Measurements from ENCODE around the gene WDR1.

Gene WDR1

DNA sequence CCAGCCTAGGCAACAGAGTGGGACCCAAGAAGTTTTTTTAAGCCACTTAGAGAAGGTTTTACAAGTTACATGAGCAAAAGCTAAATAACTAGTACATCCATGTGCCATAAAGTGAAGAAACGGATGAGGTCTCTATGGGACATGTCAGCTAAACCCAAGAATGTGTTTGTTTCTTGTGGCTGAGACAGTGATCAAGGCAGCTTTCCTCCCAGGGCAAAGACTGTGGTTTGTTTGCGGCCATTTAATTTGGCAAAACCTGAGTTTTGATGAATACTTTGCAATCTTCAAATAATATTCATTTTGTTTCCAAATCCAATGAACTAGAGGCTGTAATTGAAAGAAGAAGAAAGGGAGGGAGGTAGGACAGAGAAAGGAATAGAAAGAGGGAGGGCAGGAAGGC lies 50.4 kb downstream of the WDR1 start:
- DNase-seq: no peak

DNA sequence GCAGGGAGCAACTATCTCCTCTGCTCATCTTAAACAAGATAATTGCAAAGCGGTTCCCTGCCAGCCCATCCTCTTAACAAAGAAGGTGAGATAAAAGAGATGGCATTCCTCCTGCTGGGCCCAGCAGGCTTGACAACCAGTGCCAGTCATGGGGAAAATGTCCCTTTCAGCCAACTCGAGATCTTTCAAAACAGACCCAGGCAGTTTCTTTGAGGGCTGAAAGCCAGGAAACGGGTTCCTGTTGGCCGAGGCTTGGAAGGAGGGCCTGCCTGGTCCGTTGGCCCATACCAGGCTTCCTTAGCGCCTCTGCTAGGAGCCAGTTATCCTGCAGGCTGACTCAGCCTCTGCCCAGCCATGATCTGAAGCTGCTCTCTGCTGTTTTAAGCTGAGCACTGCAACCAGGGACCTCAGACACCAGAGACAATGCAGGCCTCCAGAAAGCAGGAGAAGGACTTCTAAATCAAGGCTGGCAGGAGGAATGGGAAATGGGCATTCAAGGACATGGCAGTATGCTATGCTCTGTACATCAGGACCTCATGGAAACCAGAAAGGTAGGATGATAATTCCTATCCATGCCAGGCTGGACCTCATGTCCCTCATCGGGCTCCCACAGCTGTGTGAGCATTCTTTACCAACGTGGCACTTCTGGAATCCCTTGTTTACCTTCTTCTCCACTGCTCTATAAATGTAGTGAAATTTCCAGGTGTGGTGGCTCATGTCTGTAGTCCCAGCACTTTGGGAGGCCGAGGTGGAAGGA lies 52.9 kb downstream of the WDR1 start:
- no peak for DNase-seq

DNA sequence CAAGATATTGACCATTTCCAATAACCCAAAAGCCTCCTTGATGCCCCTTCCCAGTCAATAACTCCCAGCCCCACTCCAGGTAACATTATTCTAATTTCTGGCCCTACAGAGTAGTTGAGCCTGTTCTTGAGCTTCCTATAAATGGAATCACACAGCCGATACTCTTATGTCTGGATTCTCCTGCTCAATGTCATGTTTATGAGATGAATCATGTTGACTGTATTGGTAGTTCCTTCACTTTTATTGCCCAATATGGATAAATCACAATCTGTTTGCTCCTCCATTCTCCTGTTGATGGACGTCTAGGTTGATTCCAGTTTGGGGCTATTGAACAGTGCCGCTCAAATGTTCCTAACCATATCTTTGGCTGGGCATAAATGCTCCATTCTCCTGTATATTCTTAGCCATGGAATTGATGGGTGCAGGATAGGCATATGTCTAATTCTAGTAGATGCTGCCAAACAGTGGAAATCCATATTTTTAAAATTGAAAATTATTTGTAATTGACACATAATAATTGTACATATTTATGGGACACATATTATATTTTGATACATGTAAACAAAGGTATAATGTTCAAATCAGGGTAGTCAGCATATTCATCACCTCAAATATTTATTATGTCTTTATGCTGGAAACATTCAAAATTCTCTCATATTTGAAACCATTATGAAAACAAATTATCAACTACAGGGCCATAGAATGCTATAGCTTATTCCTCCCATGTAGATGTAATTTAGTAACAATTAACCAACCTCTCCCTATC lies 54.8 kb downstream of the WDR1 start:
- no peak for DNase-seq

DNA sequence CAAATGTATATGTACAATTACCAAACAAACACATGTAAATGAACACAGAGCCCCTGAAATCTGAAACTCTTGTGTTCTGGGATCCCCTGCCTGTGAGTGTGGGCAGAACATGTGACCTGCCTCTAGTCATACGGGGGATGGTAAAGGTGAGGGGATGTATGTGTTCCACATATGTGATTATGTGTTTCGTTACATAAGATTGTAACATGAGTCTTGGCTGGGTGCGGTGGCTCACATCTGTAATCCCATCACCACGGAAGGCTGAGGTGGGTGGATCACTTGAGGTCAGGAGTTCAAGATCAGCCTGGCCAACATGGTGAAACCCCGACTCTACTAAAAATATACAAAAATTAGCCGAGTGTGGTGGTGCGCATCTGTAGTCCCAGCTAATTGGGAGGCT lies 58.2 kb downstream of the WDR1 start:
- no peak for DNase-seq

DNA sequence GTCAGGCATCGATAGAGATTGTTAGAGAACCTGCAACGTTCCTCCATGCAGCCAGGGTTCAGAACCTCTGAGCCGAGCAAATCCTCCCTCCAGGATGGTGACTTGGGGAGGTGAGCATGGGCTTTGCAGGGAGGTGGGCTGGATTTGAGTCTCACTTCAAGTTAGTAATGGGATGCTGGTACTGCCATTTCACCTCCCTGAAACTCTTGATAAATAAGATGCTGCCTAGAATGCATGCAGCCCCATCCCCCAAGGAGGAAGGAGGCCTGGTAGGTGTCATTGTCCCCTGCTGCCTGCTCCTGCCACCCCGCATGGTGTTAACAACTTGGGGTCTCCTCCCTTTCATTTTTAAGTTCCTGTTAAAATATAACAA lies 59.6 kb downstream of the WDR1 start:
- no peak for DNase-seq

DNA sequence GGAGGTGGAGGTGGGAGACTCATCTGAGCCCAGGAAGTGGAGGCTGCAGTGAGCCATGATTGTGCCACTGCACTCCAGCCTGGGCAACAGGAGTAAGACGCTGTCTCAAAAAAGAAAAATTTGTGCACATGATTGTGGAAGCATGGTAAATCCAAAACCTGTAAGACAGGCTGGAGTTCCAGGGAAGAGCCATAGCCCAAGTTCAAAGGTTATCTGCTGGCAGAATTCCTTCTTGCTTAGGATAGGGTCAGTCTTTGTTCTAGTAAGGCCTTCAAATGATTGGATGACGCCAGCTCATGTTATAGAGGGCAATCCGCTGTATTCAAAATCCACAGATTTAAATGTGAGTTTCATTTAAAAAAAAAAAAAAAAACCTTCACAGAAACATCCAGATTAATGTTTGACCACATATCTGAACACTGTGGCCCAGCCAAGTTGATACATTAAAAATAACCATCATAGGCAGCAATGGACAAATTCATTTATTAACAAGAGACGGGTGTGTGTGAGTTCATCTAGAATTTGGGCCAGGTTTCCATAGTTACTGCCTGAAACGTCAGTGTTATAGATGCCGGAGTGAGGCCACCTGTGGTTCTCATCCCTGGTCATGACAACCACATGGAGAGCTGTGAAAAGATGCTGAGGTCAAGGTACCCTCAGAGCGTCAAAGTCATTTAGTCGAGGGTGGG lies 60.1 kb downstream of the WDR1 start:
- no peak for DNase-seq

DNA sequence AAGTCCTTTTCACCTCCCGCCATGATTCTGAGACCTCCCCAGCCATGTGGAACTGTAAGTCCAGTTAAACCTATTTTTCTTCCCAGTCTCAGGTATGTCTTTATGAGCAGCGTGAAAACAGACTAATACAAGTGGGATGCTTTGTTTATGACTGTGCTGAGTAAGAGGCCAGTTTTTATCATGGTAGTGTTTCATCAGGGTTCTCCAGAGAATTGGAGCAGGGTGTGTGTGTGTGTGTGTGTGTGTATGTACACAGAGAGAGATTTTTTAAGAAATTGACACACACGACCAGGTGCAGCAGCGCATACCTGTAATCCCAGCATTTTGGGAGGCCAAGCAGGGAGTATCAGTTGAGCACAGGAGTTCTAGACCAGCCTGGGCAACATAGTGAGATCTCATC lies 60.7 kb downstream of the WDR1 start:
- DNase-seq: no peak

DNA sequence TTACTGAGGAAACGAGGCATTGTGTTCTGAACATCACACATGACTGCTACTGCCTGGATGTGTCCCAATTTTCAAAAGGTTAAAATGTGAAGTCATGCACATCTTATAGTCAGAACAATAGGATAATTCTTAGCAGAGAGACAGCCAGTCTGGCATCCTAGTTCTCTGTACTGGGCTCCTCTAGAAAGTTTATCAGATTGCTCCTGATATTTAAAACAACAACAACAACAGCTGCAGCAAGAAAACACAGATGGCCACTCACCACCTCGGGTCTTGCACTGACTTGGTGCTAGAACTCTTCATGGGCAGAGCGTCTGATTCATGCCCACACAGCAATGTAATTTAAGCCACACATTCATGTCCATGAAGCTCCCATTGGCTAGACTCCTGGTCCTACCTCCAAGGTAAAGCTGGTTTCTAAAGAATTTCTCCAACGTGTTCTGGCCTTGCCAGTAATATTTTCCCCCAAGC lies 62.0 kb downstream of the WDR1 start:
- DNase-seq: no peak

DNA sequence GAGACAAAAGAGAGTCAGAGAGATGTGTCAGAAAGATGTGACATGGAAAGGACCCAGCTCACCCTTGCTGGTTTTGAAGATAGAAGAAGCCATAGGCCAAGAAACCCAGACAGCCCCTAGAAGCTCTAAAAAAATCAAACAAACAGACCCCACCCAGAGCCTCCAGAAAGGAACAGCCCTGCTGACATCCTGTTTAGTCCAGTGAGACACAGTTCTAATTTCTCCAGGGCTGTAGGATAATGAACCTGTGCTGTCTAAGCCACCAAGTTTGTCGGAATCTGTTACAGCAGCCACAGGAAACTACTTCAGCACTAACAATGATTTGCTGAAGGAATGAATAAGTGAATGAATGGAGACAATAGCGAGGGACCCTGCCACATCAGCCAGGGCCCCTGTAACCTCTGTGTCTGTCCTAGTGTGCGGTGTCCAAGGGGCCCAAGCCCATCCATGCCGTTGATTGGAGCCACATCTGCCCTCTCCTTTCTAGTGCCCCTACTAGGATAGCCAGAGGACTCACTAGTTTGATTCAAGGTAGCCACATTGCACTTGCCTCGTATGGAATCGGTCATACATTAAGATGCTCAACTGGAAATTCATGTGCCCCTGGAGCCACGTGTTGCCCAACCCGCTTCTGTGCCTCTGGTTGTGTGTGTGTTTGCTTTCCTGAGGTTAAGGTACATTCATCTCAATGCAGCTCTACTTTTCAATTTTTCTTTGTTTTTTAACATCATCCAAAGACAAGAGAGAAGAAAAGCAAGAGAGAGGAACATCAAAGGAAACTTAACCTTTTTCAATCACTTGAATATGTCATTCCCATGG lies 62.8 kb downstream of the WDR1 start:
- DNase-seq: no peak

DNA sequence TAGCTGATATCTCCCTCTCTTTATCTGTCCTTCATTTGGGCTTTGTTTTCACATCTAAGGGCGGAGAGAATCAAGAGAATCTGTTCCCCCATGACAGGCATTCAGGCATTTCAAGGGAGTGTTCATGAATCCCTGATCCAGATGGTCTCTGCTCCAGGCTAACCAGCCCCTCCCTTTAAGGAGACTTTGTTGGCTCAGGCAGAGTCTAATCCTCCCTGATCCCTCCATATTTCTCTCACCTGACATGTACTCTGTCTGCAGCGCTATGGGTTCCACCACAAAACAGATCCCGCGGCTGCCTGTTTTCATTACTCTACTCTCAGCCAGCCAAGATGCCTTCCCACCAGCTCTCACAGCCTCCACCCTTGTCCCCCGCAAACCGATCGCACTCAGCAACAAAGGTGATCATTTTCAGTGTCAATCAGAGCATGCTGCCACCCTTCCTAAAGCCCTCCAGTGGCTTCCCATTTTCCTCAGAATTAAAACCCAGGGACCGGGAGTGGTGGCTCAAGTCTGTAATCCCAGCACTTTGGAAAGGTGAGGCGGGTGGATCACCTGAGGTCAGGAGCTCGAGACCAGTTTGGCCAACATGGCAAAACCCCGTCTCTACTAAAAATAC lies 65.0 kb downstream of the WDR1 start:
- no peak for DNase-seq

DNA sequence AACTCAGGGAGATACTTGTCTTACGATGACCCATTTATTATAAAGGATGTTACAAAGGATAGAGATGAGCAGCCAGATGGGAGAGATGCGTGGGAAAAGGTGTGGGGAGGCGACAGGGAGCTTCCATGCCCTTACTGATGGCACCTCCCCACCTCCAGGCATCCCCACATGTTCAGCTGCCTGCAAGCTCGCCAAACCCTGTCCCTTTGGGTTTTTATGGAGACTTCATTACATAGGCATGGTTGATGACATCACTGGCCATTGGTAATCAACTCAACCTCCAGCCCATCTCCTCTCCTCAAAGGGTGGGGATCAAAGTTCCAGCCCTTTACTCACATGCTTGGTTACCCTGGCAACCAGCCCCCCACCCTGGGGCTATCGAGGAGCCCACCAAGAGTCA lies 65.9 kb downstream of the WDR1 start:
- no peak for DNase-seq

DNA sequence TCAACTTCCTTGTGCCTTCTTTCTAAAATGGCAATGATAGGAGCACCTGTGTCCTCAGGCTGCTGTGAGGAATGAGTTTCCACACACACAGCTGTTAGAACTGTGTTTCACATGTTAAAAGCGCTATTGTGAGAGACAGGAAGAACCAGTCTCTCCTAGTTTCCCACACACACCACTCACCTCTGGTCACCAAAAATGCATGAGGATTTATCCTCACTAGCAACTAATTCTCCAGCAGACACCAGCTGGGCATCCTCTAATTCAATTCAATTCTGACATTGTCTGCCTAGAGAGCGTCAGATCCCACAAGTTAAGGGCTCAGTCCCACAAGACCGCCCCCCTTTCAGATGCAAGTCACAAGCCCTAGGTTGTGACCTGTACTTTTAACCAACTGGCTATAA lies 66.3 kb downstream of the WDR1 start:
- DNase-seq: no peak

DNA sequence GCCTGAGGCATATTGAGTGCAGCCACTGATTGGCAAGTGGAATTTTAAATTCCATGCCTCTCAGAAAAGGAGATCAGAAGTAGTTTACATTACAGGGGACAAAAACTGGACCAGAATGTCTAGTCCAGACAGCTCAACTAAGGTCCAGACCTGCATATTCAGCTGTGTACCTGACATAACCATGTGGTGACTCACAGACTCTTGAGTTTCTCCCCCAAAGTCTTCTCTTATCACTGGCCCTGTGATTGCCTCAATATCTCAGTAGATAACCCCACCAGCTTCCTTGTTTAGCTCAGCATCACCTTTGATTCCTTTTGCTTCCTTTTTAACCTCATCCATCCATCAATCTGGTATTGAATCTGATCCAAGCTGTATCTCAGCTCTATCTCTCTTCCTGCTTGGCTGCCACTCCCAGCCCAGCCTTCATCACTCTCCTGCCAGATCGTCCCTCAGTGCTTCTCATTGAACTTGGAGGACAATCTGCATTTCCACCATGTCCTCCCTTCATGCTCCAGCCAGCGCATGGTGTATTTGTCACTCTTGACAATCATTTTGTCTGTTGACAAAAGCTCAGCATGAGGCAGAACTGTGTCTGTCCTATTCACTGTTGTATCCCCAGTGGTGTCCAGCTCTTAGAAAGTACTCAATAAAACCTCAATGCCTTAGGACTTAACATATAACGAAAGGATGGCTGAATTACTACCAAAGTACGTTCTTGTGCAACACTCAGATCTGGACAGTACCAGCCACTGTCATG lies 67.5 kb downstream of the WDR1 start:
- no peak for DNase-seq

DNA sequence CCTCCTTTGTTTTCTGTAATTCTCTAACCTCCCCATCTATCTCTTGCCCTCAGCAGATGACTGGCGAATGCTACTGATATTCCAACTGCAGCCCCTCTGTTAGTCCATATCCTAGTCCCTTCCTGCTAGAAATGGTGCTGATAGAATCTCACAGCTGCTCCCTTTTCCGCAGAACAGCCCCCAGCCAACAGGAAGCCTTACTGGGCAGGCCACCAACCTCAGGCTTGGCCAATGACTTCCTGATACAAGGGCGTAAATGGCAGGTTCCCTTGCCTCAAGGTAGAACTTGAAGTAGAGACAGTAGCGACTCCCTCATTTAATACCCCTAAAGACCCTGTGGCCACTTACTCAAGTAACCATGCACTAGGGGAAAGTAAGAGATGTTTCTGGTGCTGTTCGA lies 68.6 kb downstream of the WDR1 start:
- no peak for DNase-seq

DNA sequence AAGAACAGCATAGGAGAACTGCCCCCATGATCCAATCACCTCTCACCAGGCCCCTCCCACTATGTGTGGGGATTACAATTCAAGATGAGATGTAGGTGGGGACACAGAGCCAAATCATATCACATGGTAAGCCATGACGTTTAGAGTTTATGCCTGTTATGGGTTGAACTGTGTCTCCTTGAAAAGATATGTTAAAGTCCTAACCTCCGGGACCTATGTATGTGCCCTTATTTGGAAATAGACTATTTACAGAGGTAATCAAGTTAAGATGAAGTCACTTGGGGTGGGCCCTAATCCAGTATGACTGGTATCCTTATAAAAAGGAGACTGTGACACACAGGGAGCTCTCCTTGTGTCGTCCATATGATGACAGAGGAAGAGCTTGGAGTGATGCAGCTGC lies 70.1 kb downstream of the WDR1 start:
- no peak for DNase-seq

DNA sequence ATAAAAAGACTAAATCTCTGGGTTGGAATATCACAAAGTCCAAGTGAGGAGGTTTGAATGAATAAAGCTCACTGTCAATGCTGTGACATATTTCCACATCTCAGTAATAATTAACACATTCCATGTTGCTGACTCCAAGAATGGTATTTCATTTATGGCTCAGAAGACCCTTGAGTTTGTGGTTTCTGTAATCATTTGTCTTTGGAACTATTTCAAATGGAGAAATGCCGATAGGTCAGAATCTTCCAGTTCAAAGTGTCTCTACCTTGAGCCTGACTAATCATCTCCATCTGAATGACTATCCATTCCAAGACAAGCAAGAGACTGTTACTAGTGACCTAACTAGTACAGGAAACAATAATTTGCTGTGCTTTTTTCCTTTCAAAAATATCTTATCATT lies 71.1 kb downstream of the WDR1 start:
- DNase-seq: no peak

DNA sequence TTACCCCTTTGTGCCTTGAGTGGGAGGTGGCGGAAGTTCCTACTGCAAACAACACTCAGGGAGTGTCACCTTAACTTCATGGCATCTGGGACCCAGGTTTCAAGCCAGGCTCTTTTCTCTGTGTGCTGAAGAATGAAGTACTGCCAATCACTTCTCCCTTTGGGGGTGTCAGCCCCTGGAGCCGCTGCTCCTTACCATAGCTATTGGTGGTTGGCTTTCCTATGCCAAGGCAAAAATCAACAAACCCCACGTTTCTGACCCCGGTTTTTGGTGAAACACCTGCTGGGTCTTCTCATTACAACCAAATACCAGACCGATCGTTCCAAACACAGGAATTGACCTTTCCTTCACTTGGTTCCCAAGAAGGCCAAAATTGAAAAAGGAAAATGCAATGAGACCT lies 75.6 kb downstream of the WDR1 start:
- DNase-seq: no peak

DNA sequence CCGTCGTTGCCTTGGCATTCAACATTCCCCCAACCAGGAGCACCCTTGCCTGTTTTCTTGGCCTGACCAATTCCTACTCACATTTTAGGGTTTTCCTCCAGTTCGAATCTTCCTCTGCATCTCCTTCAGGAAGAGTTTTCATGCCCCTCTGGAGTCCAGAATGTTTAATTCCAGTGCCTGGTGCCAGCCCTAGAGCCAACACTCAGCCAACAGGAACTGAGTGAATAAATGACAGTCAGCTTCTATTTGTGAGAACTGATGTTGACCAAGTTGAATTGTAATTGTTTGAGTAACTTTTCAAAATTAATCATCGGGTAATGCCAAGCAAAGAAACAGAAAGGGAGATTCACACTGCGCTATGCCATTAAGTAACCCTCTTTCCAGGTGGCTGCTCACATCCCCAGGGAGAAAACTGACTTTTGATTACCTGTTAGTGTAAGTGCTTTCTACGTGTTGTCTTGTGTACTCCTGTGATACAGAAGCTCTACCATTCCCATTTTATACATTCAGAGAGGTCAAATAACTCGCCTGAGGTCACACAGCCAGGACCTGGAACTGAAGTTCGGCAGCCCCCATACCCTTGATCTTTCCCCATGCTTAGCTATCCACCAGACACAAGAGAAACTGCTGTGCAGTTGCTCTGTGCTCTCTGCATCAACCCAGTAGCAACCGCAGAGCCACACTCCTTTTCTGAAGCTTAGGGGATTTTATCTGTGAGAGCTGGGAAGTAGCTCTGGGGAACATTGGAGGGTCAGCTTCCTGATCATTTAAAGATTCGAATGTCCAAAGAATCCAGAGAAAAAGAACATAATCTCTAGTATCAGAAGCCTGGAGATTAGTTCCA lies 76.3 kb downstream of the WDR1 start:
- DNase-seq: no peak

DNA sequence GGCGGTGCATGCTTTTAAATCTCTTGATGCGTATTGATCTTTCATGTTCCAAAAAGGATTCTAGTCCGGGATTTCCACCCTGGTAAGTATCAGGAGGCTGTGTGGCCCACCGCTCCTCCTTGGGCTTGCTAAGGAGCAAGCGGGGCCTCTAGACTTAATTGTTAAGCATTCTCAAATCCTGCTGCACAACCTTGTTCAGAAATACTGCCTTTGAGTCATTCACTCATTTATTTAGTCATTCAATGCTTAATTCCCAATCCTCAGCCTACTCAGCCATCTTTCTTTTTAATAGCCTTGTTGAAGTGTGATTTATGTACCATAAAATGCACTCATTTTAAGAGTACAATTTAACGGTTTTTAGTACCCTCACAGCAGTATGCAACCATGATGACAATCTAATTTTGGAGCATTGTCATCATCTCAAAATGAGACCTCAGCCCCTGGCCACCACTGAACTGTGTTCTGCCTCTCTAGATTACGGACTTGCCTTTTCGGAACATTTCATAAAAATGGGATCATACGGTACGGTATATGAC lies 79.7 kb downstream of the WDR1 start:
- no peak for DNase-seq

DNA sequence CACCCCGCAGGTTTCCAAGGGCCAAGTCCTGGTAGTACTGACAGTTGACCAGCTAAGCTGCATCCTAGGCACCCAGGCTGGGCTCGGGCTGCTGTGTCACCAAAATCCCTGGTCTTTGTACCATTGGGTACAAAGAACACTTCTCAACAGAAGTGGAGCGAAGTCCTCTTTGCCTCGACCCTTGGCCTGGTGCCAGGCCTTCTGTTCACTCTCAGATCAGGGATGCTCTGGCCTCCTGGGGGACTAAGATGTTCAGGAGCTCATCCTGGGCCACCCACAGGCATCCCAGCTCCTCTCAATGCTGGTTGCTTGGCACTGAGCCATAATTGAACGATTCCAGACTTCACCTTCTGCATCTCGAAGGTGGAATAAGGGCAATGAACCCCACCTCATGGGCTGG lies 81.5 kb downstream of the WDR1 start:
- DNase-seq: no peak
